HL-60 (cell line): ENCODE measurements around the gene TMEM86B.

Source experiments
- CTCF ChIP-seq: IDR thresholded peaks from one replicate; pipeline ENCODE4 v1.5.1; 2011; ENCODE audit warnings: low read length, control low read depth, inconsistent platforms; ENCODE audit not compliant: insufficient read depth
- POLR2AphosphoS5 ChIP-seq: IDR thresholded peaks from 2 replicates; pipeline ENCODE4 v1.6.1; 2012; ENCODE audit warnings: low read depth
- TF ChIP-seq, protein P1 (sequence below): IDR thresholded peaks from 2 replicates; pipeline ENCODE4 v1.6.1; 2012; ENCODE audit warnings: low read depth; ENCODE audit not compliant: insufficient replicate concordance

DNA sequence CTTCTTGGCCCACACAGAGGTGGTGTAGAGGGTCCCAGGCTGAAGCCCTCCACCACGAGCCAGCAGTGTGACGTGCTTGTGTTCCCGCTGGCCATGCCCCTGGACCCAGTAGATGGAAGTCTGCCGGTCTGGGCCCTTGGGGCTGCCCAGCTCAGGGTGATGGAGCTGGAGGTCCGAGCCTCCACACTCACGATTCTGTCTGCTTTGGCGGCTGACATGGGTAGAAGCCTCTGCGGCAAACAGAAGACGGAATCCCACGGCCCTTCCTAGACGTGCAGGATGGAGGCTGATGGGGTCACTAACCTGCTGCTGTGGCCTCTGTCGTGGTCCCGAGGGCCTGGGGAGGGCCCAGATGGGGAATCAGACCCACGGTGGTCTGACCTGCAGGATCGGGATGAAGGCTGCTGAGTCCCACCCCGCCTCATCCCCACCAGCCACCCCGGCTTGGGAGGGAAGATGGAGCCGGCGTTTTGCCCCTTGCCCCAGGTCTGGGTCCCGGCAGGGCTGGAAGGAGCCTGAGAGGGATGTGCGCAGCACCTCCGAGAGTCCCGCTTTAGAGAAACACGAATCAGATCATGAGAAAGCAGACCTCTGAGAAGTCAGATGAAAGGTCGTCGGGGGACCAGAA lies 4.4 kb downstream of the TMEM86B start:
- TF ChIP-seq CTCF (no peak), POLR2AphosphoS5 (no peak; the same call in 1 of the 2 replicates)
- TF ChIP-seq, protein P1, sequence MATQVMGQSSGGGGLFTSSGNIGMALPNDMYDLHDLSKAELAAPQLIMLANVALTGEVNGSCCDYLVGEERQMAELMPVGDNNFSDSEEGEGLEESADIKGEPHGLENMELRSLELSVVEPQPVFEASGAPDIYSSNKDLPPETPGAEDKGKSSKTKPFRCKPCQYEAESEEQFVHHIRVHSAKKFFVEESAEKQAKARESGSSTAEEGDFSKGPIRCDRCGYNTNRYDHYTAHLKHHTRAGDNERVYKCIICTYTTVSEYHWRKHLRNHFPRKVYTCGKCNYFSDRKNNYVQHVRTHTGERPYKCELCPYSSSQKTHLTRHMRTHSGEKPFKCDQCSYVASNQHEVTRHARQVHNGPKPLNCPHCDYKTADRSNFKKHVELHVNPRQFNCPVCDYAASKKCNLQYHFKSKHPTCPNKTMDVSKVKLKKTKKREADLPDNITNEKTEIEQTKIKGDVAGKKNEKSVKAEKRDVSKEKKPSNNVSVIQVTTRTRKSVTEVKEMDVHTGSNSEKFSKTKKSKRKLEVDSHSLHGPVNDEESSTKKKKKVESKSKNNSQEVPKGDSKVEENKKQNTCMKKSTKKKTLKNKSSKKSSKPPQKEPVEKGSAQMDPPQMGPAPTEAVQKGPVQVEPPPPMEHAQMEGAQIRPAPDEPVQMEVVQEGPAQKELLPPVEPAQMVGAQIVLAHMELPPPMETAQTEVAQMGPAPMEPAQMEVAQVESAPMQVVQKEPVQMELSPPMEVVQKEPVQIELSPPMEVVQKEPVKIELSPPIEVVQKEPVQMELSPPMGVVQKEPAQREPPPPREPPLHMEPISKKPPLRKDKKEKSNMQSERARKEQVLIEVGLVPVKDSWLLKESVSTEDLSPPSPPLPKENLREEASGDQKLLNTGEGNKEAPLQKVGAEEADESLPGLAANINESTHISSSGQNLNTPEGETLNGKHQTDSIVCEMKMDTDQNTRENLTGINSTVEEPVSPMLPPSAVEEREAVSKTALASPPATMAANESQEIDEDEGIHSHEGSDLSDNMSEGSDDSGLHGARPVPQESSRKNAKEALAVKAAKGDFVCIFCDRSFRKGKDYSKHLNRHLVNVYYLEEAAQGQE: no peak
